NCI-H1930 (cell line): ENCODE measurements around the gene CCDC88B.
"Not testable (repeated sequence)": the region's sequence is repeated elsewhere in the genome, so short reads cannot be mapped to it uniquely, and the experiment has no call there.

Experiments
- DNase-seq, 2 experiments: peaks; one replicate each; lab custom pipeline; 2025; lab: John Stamatoyannopoulos, UW

The CCDC88B gene

GRCh38 chr11:64304316-64305072 lies 35.5 kb upstream of the CCDC88B start:
- peak; percentile 73 to 91 for DNase-seq

- DNase-seq: peak; percentile 98 to 99
Measured at GRCh38 chr11:64305075-64305690, 34.8 kb upstream of the CCDC88B start, which contains the start of gene ESRRA. TSS of gene ESRRA (plus strand) at chr11:64305524. CDS start at chr11:64307180, 1,656 bp downstream.

- peak; percentile 49 to 74 for DNase-seq
Measured at GRCh38 chr11:64305691-64306562, 34.1 kb upstream of the CCDC88B start.

GRCh38 chr11:64306563-64306875 lies 33.5 kb upstream of the CCDC88B start:
- no peak for DNase-seq

GRCh38 chr11:64306876-64307622 lies 33.0 kb upstream of the CCDC88B start:
- DNase-seq: no peak

- not testable (repeated sequence) for DNase-seq
Measured at GRCh38 chr11:64307795-64308194, 32.2 kb upstream of the CCDC88B start.

GRCh38 chr11:64312947-64313346 lies 27.1 kb upstream of the CCDC88B start:
- no peak for DNase-seq

GRCh38 chr11:64313491-64314145 lies 26.4 kb upstream of the CCDC88B start:
- no peak for DNase-seq

- DNase-seq: no peak
Measured at GRCh38 chr11:64314146-64314804, 25.7 kb upstream of the CCDC88B start.

GRCh38 chr11:64314805-64315561 lies 25.0 kb upstream of the CCDC88B start:
- DNase-seq: no peak

- not testable (repeated sequence) for DNase-seq
Measured at GRCh38 chr11:64315667-64316526, 24.1 kb upstream of the CCDC88B start.

GRCh38 chr11:64316672-64317324 lies 23.2 kb upstream of the CCDC88B start:
- DNase-seq: peak in 1 of 2 experiments; percentile 25

- peak; percentile 98 for DNase-seq
Measured at GRCh38 chr11:64317325-64317960, 22.6 kb upstream of the CCDC88B start, which contains the start of gene TRMT112. TSS of gene TRMT112 (minus strand) at chr11:64317559. CDS start at chr11:64317526, 33 bp downstream.

- peak; percentile 95 to 96 for DNase-seq
Measured at GRCh38 chr11:64317961-64318765, 21.8 kb upstream of the CCDC88B start, which contains the start of gene PRDX5. TSS of gene PRDX5 (plus strand) at chr11:64318121. CDS start at chr11:64318216, 95 bp downstream.

GRCh38 chr11:64318766-64319761 lies 20.9 kb upstream of the CCDC88B start:
- no peak for DNase-seq

- DNase-seq: no peak
Measured at GRCh38 chr11:64320556-64320955, 19.4 kb upstream of the CCDC88B start.
